HepG2 (cell line): Measurements from ENCODE around the gene ETS1. TPM values are rescaled to one million over a fixed set of nuclear protein-coding genes. Genes with fewer than 3 reads are reported as not detected.

ENCODE experiments used
- ATAC-seq: fragments of 200-7000 bp; cut with Tn5 transposase; 3 replicates; pipeline ENCODE4 v1.9.1; 2020; ENCODE audit warnings: mild to moderate bottlenecking, moderate library complexity
- BruUV-seq: library from RNA; stranded (reverse); fragments of 400-500 nt; replicated peaks from 2 replicates; lab custom pipeline; 2021; lab: Mats Ljungman, UMichigan
- CTCF ChIA-PET: fragments of 300-600 bp; formaldehyde crosslinking; extraction: SDS; loops from one replicate; lab custom pipeline; 2021; ENCODE audit warnings: low total read pairs, inconsistent platforms, low intra/inter-chr PET ratio; lab: Yijun Ruan, JAX
- POLR2A ChIA-PET: fragments of 350-600 bp; sonication (Branson Sonifier 250); formaldehyde crosslinking; loops from one replicate; lab custom pipeline; 2020; ENCODE audit warnings: antibody characterized with exemption, inconsistent platforms; lab: Yijun Ruan, JAX
- DNase-seq: peaks from one replicate; pipeline ENCODE4 v3.0.0-alpha.2; 2015; ENCODE audit warnings: low spot score
- FAIRE-seq: peaks from 3 replicates; lab custom pipeline; 2011; peaks lifted over from hg19 to GRCh38; lab: Jason Lieb, UNC
- H2AFZ ChIP-seq: one replicate; pipeline ENCODE4 v1.6.1; 2011; ENCODE audit warnings: low read length, inconsistent platforms
- H3K27ac ChIP-seq: fragments of 300-600 bp; 3 replicates; pipeline ENCODE4 v1.8.0; 2011; ENCODE audit warnings: mixed run types, mild to moderate bottlenecking, mixed read lengths, low read length, inconsistent platforms; ENCODE audit not compliant: insufficient read depth; ENCODE audit errors: extremely low read length
- H3K27me3 ChIP-seq, 2 experiments: fragments of 200-600 bp in 1 of 2; 2 replicates in 1 of 2; 3 replicates in 1 of 2; pipeline versions ENCODE4 v1.6.0 to v1.8.0; 2011; ENCODE audit warnings: low read length in 2 of 2, mild to moderate bottlenecking in 2 of 2, moderate library complexity in 2 of 2, inconsistent platforms in 1 of 2; ENCODE audit not compliant: insufficient read depth in 2 of 2, control insufficient read depth in 1 of 2
- H3K36me3 ChIP-seq, 2 experiments: fragments of 200-600 bp in 1 of 2; replicated peaks in 1 of 2; 2 replicates in 1 of 2; 3 replicates in 1 of 2; pipeline versions ENCODE4 v1.5.1 to v1.8.0; 2011; ENCODE audit warnings: low read length in 2 of 2, inconsistent platforms in 1 of 2; ENCODE audit not compliant: insufficient read depth in 2 of 2, control insufficient read depth in 1 of 2
- H3K4me1 ChIP-seq: 2 replicates; pipeline ENCODE4 v1.5.1; 2012; ENCODE audit warnings: low read length, inconsistent platforms; ENCODE audit not compliant: insufficient read depth
- H3K4me2 ChIP-seq: 2 replicates; pipeline ENCODE4 v1.6.0; 2011; ENCODE audit warnings: low read depth, low read length, inconsistent platforms
- H3K4me3 ChIP-seq, 3 experiments: fragments of 200-600 bp in 1 of 3; sonication (generic), shearing (Covaris generic) in 1 of 3; replicated peaks in 1 of 3; 2 replicates each; pipeline ENCODE4 v1.5.1; 2011 to 2016; ENCODE audit warnings: low read length in 3 of 3, inconsistent platforms in 2 of 3, low read depth in 2 of 3, mild to moderate bottlenecking in 2 of 3, control low read depth in 1 of 3, mixed read lengths in 1 of 3; ENCODE audit not compliant: insufficient read depth in 1 of 3
- H3K79me2 ChIP-seq: one replicate; pipeline ENCODE4 v1.6.1; 2011; ENCODE audit warnings: low read length, inconsistent platforms; ENCODE audit not compliant: insufficient read depth
- H3K9ac ChIP-seq: 2 replicates; pipeline ENCODE4 v1.6.0; 2011; ENCODE audit warnings: mild to moderate bottlenecking, low read depth, low read length, inconsistent platforms; ENCODE audit not compliant: insufficient read depth
- H3K9me3 ChIP-seq: 2 replicates; pipeline ENCODE4 v1.5.1; 2012; ENCODE audit warnings: mild to moderate bottlenecking, low read length
- H4K20me1 ChIP-seq: 2 replicates; pipeline ENCODE4 v1.6.0; 2011; ENCODE audit warnings: inconsistent platforms, mild to moderate bottlenecking, low read length, moderate library complexity; ENCODE audit not compliant: insufficient read depth
- DNMT3B ChIP-seq: conservative IDR thresholded peaks from 2 replicates; pipeline ENCODE4 v1.6.1; 2016; ENCODE audit warnings: missing biosample characterization, control low read depth
- ELF1 ChIP-seq: sonication (generic); formaldehyde crosslinking; IDR thresholded peaks from 2 replicates; pipeline ENCODE4 v1.4.0; 2020; ENCODE audit warnings: missing genetic modification reagents
- HNF4A ChIP-seq: sonication (generic); formaldehyde crosslinking; IDR thresholded peaks from 2 replicates; pipeline ENCODE4 v1.4.0; 2020; ENCODE audit warnings: missing genetic modification reagents
- RORA ChIP-seq: sonication (generic); formaldehyde crosslinking; IDR thresholded peaks from 2 replicates; pipeline ENCODE4 v1.5.0; 2020; ENCODE audit warnings: mild to moderate bottlenecking, missing genetic modification reagents, moderate library complexity
- SIN3A ChIP-seq: IDR thresholded peaks from 2 replicates; pipeline ENCODE4 v1.6.1; 2011; ENCODE audit warnings: low read depth, mild to moderate bottlenecking, control low read depth, low read length, borderline replicate concordance
- ZKSCAN1 ChIP-seq: fragments of 150-350 bp; IDR thresholded peaks from 2 replicates; pipeline ENCODE4 v1.6.1; 2014; ENCODE audit warnings: low read length
- WGBS: methylation state at CpG from one replicate; pipeline ENCODE4 v1.1.6; 2017; ENCODE audit warnings: low lambda C conversion rate; 5-methylcytosine and 5-hydroxymethylcytosine counted together
- in situ Hi-C: cut with HindIII; loops from 2 replicates; pipeline ENCODE4 v1.10.0; 2017; ENCODE audit warnings: low pct_unique_long_range_greater_than_20kb; ENCODE audit not compliant: extremely low pct_ligation_motif_present
- intact Hi-C: fragments of 100-400 bp; cut with micrococcal nuclease; formaldehyde crosslinking; loops from one replicate; pipeline ENCODE4 v1.10.0; 2022; ENCODE audit not compliant: unreplicated experiment
- polyA plus RNA-seq, 8 experiments: library from polyadenylated mRNA; depleted of rRNA in 3 of 8; stranded (reverse) in 7 of 8; unstranded in 1 of 8; fragments of >200 nt; fragmentation: Illumina TruSeq in 4 of 8; extraction: Trizol in 4 of 8; gene quantifications; 2 replicates each; pipeline versions ENCODE4 v1.2.1 to v1.2.3, GENCODE V29; 2011 to 2016; ENCODE audit warnings: low read depth in 4 of 8, missing spikeins in 1 of 8, mixed read lengths in 1 of 8; ENCODE audit not compliant: insufficient read depth in 1 of 8
- total RNA-seq, 5 experiments: library from RNA; depleted of rRNA; stranded (reverse); fragments of >200 nt; fragmentation: Illumina TruSeq; extraction: Trizol; gene quantifications; 2 replicates each; pipeline ENCODE4 v1.2.3, GENCODE V29; 2016; ENCODE audit warnings: low read depth in 1 of 5
- TF ChIP-seq, protein P1 (sequence below): sonication (generic); formaldehyde crosslinking; IDR thresholded peaks from 2 replicates; pipeline ENCODE4 v1.4.0; 2020; ENCODE audit warnings: missing genetic modification reagents

ETS1 gene
- total and polyA plus RNA-seq, 2 of the 13 experiments (the other 11 are each of a cell fraction or from before 2014, with no cell fraction given): 0.18 to 0.34 TPM

DNA sequence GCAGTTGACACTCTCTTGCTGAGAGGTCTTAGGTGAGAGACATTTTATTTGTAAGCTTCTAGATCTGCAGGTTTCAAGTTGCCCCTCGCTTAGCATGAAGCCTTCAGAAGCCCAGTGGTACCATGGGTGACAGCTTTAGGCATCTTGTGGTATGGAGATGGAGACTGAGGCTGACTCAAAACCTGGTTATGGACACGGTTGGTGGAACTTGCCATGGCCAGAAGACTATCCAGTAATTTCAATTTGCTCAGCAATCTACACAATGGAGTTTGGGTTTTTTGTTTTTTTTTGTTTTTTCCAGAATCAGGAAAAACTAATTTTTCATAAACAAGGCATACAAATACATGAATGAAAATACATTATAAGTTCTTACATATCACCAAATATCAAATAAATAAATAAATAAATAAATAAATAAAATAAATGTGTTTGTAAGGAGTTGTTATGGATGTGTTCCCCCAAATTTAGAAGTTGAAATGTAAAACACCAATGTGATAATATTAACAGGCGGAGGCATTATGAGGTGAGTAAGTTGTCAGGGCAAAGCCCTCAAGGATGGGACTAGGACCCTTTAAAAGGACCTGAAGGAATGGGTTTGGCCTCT, 22.6 kb downstream of the ETS1 start:
- in situ Hi-C loops: no loop called here
- Histone ChIP-seq H3K9ac (no peak overlapping the region), H2AFZ (no peak overlapping the region), H3K79me2 (no peaks in the 10 kb centered on the region), H3K4me2 (no peak overlapping the region), H3K4me1 (no peaks in the 10 kb centered on the region), H3K4me3 (no peak overlapping the region), H3K36me3 (no peaks in the 10 kb centered on the region), H4K20me1 (no peaks in the 10 kb centered on the region), H3K27ac (no peak overlapping the region), H3K9me3 (no peaks in the 10 kb centered on the region), H3K27me3 (0 out of 5 replicates have a peak, but pooled peaks cover 0 to 8% of the 10 kb centered on the region in 2 experiments)
- DNase-seq (no peak), ATAC-seq (no peak), FAIRE-seq (no peak)
- no TSS peak for BruUV-seq
- intact Hi-C loops: no loop called here
- CTCF ChIA-PET: no interaction called here
- POLR2A ChIA-PET: no interaction called here
- TF ChIP-seq DNMT3B (CRISPR knock-in tag) (no peak), HNF4A (CRISPR knock-in tag) (no peak), RORA (no peak), ZKSCAN1 (no peak), ELF1 (CRISPR knock-in tag) (no peak), SIN3A (no peak)
- TF ChIP-seq, protein P1, sequence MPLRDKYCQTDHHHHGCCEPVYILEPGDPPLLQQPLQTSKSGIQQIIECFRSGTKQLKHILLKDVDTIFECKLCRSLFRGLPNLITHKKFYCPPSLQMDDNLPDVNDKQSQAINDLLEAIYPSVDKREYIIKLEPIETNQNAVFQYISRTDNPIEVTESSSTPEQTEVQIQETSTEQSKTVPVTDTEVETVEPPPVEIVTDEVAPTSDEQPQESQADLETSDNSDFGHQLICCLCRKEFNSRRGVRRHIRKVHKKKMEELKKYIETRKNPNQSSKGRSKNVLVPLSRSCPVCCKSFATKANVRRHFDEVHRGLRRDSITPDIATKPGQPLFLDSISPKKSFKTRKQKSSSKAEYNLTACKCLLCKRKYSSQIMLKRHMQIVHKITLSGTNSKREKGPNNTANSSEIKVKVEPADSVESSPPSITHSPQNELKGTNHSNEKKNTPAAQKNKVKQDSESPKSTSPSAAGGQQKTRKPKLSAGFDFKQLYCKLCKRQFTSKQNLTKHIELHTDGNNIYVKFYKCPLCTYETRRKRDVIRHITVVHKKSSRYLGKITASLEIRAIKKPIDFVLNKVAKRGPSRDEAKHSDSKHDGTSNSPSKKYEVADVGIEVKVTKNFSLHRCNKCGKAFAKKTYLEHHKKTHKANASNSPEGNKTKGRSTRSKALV (CRISPR knock-in tag): no peak
- WGBS: 7% methylated on average over 2 of the region's 3 CpGs
